GM12878 (cell line): ENCODE data around the gene HOXC13. TPM values are rescaled to one million over a fixed set of nuclear protein-coding genes. Genes with fewer than 3 reads are reported as not detected.

Source experiments
- ASH2L ChIP-seq: fragments of 300-600, 200-600 bp; sonication (generic); IDR thresholded peaks from 2 replicates; pipeline ENCODE4 v1.6.1; 2017; ENCODE audit warnings: low read depth, mild to moderate bottlenecking, borderline replicate concordance
- EP300 ChIP-seq, 2 experiments: fragments of 150-350 bp in 1 of 2; IDR thresholded peaks; 2 replicates each; pipeline ENCODE4 v1.6.1; 2011 to 2012; ENCODE audit warnings: low read depth in 2 of 2, low read length in 2 of 2, borderline replicate concordance in 1 of 2, improper control_type of control experiment in 1 of 2, inconsistent platforms in 1 of 2; ENCODE audit not compliant: control insufficient read depth in 1 of 2
- ESRRA ChIP-seq: IDR thresholded peaks from 2 replicates; pipeline ENCODE4 v1.6.1; 2012; ENCODE audit warnings: mild to moderate bottlenecking, low read length, improper control_type of control experiment
- EZH2 ChIP-seq: IDR thresholded peaks from 2 replicates; pipeline ENCODE4 v1.6.1; 2012; ENCODE audit warnings: low read depth, mild to moderate bottlenecking, control low read depth, inconsistent platforms, low read length, borderline replicate concordance; ENCODE audit not compliant: control insufficient read depth
- FOXK2 ChIP-seq: fragments of 450-650 bp; IDR thresholded peaks from 2 replicates; pipeline ENCODE4 v1.6.1; 2017; ENCODE audit warnings: mild to moderate bottlenecking, moderate library complexity
- IKZF1 ChIP-seq: fragments of 450-650 bp; conservative IDR thresholded peaks from 2 replicates; pipeline ENCODE4 v1.6.1; 2017; ENCODE audit warnings: antibody characterized with exemption, mild to moderate bottlenecking
- KDM1A ChIP-seq: fragments of 200-600 bp; sonication (generic); IDR thresholded peaks from 2 replicates; pipeline ENCODE4 v1.6.1; 2016; ENCODE audit warnings: borderline replicate concordance
- NRF1 ChIP-seq: conservative IDR thresholded peaks from 2 replicates; pipeline ENCODE4 v1.6.1; 2011; ENCODE audit warnings: mild to moderate bottlenecking, low read depth, low read length, improper control_type of control experiment
- RCOR1 ChIP-seq: conservative IDR thresholded peaks from 2 replicates; pipeline ENCODE4 v1.6.1; 2012; ENCODE audit warnings: low read depth, low read length, improper control_type of control experiment
- RELA ChIP-seq: fragments of 450-650 bp; IDR thresholded peaks from 2 replicates; pipeline ENCODE4 v1.8.0; 2014; ENCODE audit warnings: borderline replicate concordance; ENCODE audit not compliant: partially characterized antibody
- SMC3 ChIP-seq: IDR thresholded peaks from 2 replicates; pipeline ENCODE4 v1.6.1; 2011; ENCODE audit warnings: low read length, improper control_type of control experiment, borderline replicate concordance
- SRF ChIP-seq, 2 experiments: IDR thresholded peaks; 2 replicates each; pipeline ENCODE4 v1.6.1; 2011; ENCODE audit warnings: low read depth in 2 of 2, low read length in 2 of 2, mild to moderate bottlenecking in 1 of 2, moderate library complexity in 1 of 2
- ZBTB4 ChIP-seq: fragments of 450-650 bp; formaldehyde crosslinking; IDR thresholded peaks from 2 replicates; pipeline ENCODE4 v1.4.0; 2022; ENCODE audit warnings: mild to moderate bottlenecking, moderate library complexity
- polyA plus RNA-seq, 11 experiments: library from polyadenylated mRNA; depleted of rRNA in 4 of 11; unstranded in 6 of 11; stranded (reverse) in 5 of 11; fragments of >200 nt; fragmentation: Nextera tagmentation in 4 of 11; fragmentation: Illumina TruSeq in 1 of 11; extraction: Ambion mirVana in 4 of 11; extraction: Trizol in 1 of 11; gene quantifications; 1 replicate in 1 of 11; 2 replicates in 10 of 11; pipeline versions ENCODE4 v1.2.1 to v1.2.3, GENCODE V29; 2011 to 2016; ENCODE audit warnings: inconsistent platforms in 2 of 11, missing spikeins in 2 of 11, low read depth in 1 of 11
- total RNA-seq, 4 experiments: library from RNA; depleted of rRNA in 3 of 4; stranded (reverse); fragments of >200 nt in 3 of 4; fragmentation: Illumina TruSeq in 1 of 4; extraction: Trizol in 1 of 4; gene quantifications; 2 replicates each; pipeline versions ENCODE4 v1.2.1 to v1.2.3, GENCODE V29; 2013 to 2021

Gene HOXC13
- total and polyA plus RNA-seq, 10 of the 15 experiments (the other 5 are each of a cell fraction or from before 2014, with no cell fraction given) = not detected

GRCh38 chr12:53980104-53980801 is 41.6 kb downstream of the HOXC13 start (continued):
- TF ChIP-seq EP300 (IDR thresholded peaks at IDR 0.05; ENCODE audit: borderline replicate concordance in 1 of 2, control insufficient read depth in 1 of 2, low read depth in 2 of 2, low read length in 2 of 2) = no peak
- no peak for TF ChIP-seq ZBTB4 (CRISPR knock-in tag)
- TF ChIP-seq RELA = no peak
- no peak for TF ChIP-seq EZH2
- no peak for TF ChIP-seq ESRRA
- no peak for TF ChIP-seq SRF (IDR thresholded peaks at IDR 0.05; ENCODE audit: low read depth in 2 of 2, low read length in 2 of 2)
- no peak for TF ChIP-seq NRF1
- TF ChIP-seq FOXK2 = no peak
- TF ChIP-seq SMC3 = no peak
- TF ChIP-seq RCOR1 = no peak
- no peak for TF ChIP-seq IKZF1
- no peak for TF ChIP-seq ASH2L
- no peak for TF ChIP-seq KDM1A
